ENCODE measurements around the gene DDHD1. TPM values are rescaled to one million over a fixed set of nuclear protein-coding genes. Genes with fewer than 3 reads are reported as not detected.

DDHD1 gene
- total RNA-seq, 1 donor from 2014 or later, result 6.7 TPM

DNA sequence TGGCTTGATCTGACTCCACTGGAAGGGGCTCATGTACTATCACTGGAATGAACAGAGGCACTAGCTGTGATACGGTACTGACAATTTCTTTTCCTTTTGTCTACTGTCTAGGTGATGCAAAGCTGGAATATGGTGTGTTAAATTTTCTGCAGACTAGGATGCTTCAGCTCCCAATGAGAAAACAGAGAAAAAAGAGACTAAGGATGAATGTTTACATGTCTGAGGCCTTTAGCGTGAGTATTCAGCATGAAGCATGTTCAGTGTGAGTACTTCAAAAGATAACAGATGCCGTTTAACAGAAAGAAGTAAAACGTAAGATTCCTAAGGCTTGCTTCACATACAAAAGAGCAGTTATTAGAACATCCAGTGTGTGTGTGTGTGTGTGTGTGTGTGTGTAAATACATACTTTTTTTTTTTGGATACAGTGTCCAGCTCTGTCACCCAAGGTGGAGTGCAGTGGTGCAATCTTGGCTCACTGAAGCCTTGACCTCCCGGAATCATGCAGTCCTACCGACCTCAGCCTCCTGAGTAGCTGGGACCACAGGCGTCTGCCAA is 110.0 kb downstream of the DDHD1 start:
- intact Hi-C loops (cut with micrococcal nuclease), result loop anchor here (10.0 kb wide), 1 partner anchor 88 kb away; the partner anchor contains the start of gene FERMT2
- H3K27me3 ChIP-seq (ENCODE audit: low read depth), result no peaks in the 10 kb centered on the region
- peak overlapping the region; percentile 80 for H3K27ac ChIP-seq (replicated peaks)
- H3K36me3 ChIP-seq, result peaks cover 4% of the 10 kb centered on the region
- peak overlapping the region; percentile 45 for H3K4me3 ChIP-seq
- DNase-seq, result no peak
- peaks cover 60% of the 10 kb centered on the region for H3K4me1 ChIP-seq
- H3K9me3 ChIP-seq (replicated peaks), result no peaks in the 10 kb centered on the region
- TF ChIP-seq, protein P1, sequence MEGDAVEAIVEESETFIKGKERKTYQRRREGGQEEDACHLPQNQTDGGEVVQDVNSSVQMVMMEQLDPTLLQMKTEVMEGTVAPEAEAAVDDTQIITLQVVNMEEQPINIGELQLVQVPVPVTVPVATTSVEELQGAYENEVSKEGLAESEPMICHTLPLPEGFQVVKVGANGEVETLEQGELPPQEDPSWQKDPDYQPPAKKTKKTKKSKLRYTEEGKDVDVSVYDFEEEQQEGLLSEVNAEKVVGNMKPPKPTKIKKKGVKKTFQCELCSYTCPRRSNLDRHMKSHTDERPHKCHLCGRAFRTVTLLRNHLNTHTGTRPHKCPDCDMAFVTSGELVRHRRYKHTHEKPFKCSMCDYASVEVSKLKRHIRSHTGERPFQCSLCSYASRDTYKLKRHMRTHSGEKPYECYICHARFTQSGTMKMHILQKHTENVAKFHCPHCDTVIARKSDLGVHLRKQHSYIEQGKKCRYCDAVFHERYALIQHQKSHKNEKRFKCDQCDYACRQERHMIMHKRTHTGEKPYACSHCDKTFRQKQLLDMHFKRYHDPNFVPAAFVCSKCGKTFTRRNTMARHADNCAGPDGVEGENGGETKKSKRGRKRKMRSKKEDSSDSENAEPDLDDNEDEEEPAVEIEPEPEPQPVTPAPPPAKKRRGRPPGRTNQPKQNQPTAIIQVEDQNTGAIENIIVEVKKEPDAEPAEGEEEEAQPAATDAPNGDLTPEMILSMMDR (IDR thresholded peaks at IDR 0.05; ENCODE audit: borderline replicate concordance), result no peak

DNA sequence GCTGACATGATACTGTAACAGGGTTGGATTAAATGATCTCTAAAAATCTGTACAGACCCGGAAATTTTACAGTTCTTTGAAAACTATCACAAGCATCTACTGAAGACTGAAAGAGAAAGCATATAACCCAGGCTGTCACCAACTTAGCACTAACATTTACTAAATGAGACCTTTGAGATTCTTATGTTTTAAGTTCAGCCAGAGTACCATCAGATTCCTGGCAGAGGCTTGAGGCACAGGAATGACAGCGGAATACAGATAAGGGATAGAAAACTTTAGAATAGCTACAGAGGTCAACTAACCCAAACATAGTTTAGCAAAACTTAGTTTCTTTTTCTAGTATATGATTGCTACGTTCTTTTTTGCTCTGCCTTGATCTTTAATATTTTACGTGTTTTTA is 110.6 kb downstream of the DDHD1 start:
- Histone ChIP-seq H3K36me3 (peaks cover 11% of the 10 kb centered on the region), H3K9me3 (replicated peaks) (peaks cover 3% of the 10 kb centered on the region), H3K27ac (replicated peaks) (peak overlapping the region; percentile 80), H3K4me3 (peak overlapping the region; percentile 45), H3K27me3 (ENCODE audit: low read depth) (no peaks in the 10 kb centered on the region), H3K4me1 (peaks cover 60% of the 10 kb centered on the region)
- DNase-seq, result no peak
- TF ChIP-seq, protein P1 (IDR thresholded peaks at IDR 0.05; ENCODE audit: borderline replicate concordance), result no peak
- intact Hi-C loops (cut with micrococcal nuclease), result loop anchor here (10.0 kb wide), 1 partner anchor 88 kb away; the partner anchor contains the start of gene FERMT2

DNA sequence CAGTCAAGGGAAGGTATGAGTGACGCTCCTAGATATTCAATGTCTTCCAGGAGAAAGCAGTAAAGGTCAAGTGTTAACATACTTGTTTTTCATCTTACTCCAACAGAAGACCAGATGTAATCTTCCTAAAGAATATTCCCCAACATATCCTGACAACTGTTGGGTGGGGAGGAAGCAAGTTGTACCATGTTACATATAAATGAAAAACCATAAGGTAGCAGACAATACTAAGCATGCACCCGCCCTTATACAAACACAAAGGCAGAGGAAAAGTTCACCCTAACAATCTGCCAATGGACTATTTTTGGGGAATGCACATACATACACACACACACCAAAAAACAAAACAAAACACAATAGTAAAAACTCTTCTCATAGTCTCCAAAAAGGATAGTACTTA is 112.1 kb downstream of the DDHD1 start:
- Histone ChIP-seq H3K36me3 (peaks cover 20% of the 10 kb centered on the region), H3K27ac (replicated peaks) (peak overlapping the region; percentile 80), H3K27me3 (ENCODE audit: low read depth) (no peaks in the 10 kb centered on the region), H3K4me3 (no peak overlapping the region), H3K4me1 (peaks cover 60% of the 10 kb centered on the region), H3K9me3 (replicated peaks) (peaks cover 3% of the 10 kb centered on the region)
- DNase-seq, result no peak
- intact Hi-C loops (cut with micrococcal nuclease), result loop anchor here (10.0 kb wide), 1 partner anchor 86 kb away; the partner anchor contains the start of gene FERMT2
- TF ChIP-seq, protein P1 (IDR thresholded peaks at IDR 0.05; ENCODE audit: borderline replicate concordance), result no peak

DNA sequence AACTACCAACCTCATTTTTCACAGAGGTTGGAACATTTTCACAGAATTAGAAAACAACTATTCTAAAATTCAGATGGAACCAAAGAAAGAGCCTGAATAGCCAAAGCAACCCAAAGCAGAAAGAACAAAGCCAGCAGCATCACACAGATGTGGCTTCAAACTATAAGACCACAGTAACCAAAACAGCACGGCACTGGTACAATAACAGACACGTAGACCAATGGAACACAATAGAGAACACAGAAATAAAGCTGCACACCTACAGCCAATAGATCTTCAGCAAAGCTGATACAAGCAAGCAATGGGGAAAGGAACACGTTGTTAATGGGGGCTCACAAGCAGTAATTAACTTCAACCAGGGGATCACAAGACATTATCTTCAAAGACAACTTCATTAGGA is 114.5 kb downstream of the DDHD1 start:
- TF ChIP-seq, protein P1 (IDR thresholded peaks at IDR 0.05; ENCODE audit: borderline replicate concordance), result no peak
- H3K9me3 ChIP-seq (replicated peaks), result peaks cover 3% of the 10 kb centered on the region
- intact Hi-C loops (cut with micrococcal nuclease), result no loop called here
- H3K36me3 ChIP-seq, result peaks cover 16% of the 10 kb centered on the region
- peak overlapping the region; percentile 80 for H3K27ac ChIP-seq (replicated peaks)
- no peak for DNase-seq
- H3K4me1 ChIP-seq, result peaks cover 46% of the 10 kb centered on the region
- H3K27me3 ChIP-seq (ENCODE audit: low read depth), result no peaks in the 10 kb centered on the region
- H3K4me3 ChIP-seq, result no peak overlapping the region

DNA sequence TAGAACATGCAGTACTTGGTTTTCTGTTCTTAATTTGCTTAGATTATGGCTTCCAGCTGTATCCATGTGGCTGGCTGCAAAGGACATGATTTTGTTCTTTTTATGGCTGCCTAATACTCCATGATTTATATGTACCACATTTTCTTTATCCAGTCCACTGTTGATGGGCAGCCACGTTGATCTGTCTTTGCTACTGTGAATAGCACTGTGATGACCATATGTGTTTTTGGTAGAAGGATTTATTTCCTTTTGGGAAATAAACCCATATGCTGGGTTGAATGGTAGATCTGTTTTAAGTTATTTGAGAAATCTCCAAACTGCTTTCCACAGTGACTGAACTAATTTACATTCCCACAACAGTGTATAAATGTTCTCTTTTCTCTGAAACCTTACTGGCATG is 116.1 kb downstream of the DDHD1 start:
- DNase-seq, result no peak
- H3K36me3 ChIP-seq, result peaks cover 16% of the 10 kb centered on the region
- no peak overlapping the region for H3K27ac ChIP-seq (replicated peaks)
- peaks cover 3% of the 10 kb centered on the region for H3K9me3 ChIP-seq (replicated peaks)
- intact Hi-C loops (cut with micrococcal nuclease), result no loop called here
- H3K4me3 ChIP-seq, result no peak overlapping the region
- H3K27me3 ChIP-seq (ENCODE audit: low read depth), result no peaks in the 10 kb centered on the region
- peaks cover 43% of the 10 kb centered on the region for H3K4me1 ChIP-seq
- TF ChIP-seq, protein P1 (IDR thresholded peaks at IDR 0.05; ENCODE audit: borderline replicate concordance), result no peak

Measured in left ventricle myocardium inferior (tissue), 1 donor.